NCI-H2227 treated with DMSO at 0.1 percent for 48 hours (cell line): ENCODE measurements around the gene ZNF616.
"Not testable (repeated sequence)": the region's sequence is repeated elsewhere in the genome, so short reads cannot be mapped to it uniquely, and the experiment has no call there.

Source experiments
- DNase-seq: peaks from one replicate; lab custom pipeline; 2025; lab: John Stamatoyannopoulos, UW

Gene ZNF616

DNA sequence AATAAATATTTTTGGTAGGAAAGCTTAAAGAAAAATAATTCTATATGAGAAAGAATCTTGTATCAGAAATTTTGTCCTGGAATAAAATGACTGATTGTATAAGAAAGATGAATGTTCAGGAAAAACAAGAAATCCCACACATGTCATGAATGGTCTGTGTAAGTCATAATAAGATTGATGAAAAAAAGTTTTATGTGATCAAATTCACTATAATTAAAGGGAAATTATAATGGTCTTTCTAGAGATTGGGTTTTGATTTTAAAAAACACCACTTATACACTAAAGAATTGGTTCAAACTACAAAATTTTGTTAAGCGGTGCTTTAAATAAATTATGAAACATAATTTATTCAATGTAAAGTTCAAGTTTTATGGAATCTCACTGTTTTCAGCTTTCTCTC is 37.0 kb downstream of the ZNF616 start:
- no peak for DNase-seq

GRCh38 chr19:52101866-52102562 is 37.7 kb downstream of the ZNF616 start:
- DNase-seq = no peak

DNA sequence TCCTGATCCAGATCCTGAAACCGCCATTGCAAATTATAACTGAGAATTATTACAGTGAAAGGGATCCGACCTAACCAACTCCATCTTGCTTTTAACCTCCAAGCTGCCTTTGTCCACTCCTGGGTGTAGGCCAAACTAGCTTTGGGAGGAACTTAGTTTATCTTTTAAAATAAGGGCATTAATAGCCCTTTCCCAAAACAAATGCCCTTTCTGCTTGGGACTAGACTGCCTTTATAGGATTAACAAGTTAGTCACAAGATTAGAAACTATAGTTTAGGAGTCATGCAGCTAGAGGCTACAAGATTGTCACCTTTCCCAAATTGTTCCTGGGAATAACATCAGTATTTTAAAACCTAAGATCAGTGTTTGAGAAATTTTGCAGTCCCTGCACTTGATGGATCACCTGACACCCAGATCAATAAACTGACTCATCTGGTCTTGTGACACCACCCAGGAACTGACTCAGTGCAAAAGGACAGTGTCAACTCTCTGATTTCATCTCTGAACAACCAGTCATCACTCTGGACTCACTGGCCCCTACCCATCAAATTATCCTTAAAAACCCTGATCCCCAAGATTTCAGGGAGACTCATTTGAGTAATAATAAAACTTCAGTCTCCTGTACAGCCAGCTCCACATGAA is 40.1 kb downstream of the ZNF616 start:
- no peak for DNase-seq

GRCh38 chr19:52096416-52096815 is 43.3 kb downstream of the ZNF616 start:
- DNase-seq = not testable (repeated sequence)

DNA sequence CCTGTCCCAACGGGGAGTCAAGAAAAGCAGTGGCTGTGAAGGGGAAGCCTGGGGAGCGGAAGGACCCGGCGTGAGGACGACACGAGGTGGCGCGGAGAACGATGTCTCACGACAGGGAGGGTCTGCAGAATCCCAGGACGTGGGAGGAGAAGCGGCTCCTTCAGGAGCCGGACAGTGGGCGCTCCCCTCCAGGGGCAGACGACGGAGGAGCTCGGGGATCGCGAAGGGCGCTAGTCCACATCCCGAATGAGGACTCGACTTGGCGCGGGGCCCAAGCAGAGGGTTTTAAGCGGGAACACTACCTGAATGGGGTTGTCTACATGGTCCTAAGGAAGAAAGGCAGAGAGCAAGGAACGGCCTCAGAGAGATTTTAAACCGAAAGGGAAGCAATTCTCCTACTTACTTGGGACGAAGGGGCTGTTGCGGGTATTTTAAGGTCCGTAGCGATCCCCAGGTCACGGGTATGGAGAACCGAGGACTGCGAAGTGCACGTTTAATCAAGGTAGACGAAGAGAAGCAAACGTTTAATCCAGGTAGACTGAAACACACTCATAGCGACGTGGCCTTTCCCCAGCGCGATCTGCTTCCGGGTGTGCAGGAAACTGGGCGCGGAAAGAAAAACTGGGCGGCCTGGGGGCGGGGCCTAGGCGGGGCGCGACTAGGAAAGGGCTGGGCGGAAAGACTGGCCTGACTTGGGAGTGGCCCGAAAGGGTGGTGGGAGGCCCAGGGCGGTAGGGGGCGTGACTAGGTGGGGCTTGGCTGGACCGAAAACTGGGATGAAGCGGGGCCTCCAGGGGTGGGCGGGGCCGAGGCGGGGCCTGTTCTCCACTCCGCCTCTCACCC is 44.3 kb downstream of the ZNF616 start, which contains the start of gene ZNF841:
TSS of gene ZNF841 (minus strand) at position 594 of the 843 bp plus-strand sequence. CDS start 10,964 bp downstream, outside the sequence.
- DNase-seq = peak; percentile 85

- DNase-seq = no peak
Measured at GRCh38 chr19:52094526-52095130, 45.1 kb downstream of the ZNF616 start.

GRCh38 chr19:52086481-52086880 is 53.3 kb downstream of the ZNF616 start:
- DNase-seq = no peak

- no peak for DNase-seq
Measured at GRCh38 chr19:52070496-52070895, 69.2 kb downstream of the ZNF616 start.

DNA sequence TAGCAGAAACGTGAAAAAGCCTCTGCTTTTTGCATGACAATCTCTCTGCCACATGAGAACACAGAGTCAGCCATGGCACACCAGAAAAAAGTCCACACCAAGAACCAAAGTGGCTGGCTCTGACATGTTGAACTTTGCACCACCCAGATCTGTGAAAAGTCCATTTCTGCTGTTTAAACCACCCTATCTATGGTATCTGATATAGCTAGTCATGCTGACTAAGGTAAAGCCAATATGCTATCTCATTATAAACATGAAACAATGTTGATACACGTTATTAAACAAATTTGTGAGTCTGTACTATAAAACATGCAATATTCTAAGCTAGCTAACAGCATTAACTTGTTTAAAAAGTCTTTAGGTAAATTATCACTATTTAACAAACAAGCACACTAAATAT is 70.1 kb downstream of the ZNF616 start:
- DNase-seq = no peak

DNA sequence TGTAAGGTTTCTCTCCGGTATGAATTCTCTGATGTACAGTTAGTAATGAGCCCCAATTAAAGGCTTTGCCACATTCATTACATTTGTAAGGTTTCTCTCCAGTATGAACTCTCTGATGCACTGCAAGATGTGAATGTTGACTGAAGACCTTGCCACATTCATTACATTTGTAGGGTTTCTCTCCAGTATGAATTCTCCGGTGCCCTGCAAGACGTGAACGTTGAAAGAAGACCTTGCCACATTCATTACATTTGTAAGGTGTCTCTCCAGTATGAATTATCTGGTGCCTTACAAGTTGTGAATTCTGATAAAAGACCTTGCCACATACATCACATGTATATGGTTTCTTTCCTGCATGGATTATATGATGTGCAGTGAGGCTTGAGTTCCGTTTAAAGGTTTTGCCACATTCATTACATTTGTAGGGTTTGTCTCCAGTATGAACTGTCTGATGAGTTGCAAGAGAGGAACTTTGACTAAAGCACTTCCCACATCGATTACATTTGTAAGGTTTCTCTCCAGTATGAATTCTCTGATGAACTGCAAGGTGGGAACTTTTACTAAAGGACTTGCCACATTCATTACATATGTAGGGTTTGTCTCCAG is 73.4 kb downstream of the ZNF616 start:
- no peak for DNase-seq

- no peak for DNase-seq
Measured at GRCh38 chr19:52065399-52065798, 74.3 kb downstream of the ZNF616 start.
